SW 1271 (cell line): ENCODE measurements around the gene MUC5AC.
"Not testable (repeated sequence)": the region's sequence is repeated elsewhere in the genome, so short reads cannot be mapped to it uniquely, and the experiment has no call there.

Experiments used
- DNase-seq, 2 experiments: peaks; one replicate each; lab custom pipeline; 2025; lab: John Stamatoyannopoulos, UW

Gene MUC5AC

DNA sequence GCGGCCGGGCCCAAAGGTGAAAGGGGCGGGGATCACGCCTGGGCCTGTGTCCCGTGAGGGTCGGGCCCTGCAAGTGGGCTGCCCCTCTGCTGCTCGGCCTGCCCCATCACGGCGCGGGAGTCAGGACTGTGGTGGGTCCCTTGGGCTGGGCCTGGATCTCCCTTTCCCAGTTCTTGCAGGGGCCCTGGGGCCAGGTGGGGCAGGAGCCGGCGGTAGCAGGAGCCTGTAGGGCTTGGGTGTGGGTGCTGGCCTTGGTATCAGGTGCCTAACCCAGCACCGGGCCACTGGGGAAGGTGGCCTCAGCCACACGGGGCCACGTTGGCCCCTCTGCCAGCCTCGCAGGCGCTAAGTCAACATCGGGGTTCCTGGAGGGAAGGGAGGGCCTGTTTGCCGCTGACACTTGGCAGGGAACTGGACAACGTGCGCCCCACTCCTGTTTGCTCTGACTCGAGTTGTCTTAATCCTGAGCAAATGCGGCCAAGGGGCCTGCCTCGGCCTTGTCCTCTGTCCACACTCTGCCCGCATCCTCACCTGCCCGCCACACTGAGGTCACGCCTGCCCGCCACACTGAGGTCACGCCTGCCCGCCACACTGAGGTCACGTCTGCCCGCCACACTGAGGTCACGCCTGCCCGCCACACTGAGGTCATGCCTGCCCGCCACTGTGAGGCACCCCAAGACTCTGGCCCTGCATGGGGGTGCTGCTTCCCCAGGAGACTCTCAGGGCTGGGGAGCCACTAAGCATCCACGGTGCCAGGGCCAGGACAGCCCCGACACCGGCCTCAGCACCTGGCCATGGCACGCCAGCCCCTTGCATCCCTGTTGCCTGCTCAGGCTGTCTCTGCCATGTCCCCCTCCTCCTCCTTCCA, 50.9 kb downstream of the MUC5AC start:
- no peak for DNase-seq

DNA sequence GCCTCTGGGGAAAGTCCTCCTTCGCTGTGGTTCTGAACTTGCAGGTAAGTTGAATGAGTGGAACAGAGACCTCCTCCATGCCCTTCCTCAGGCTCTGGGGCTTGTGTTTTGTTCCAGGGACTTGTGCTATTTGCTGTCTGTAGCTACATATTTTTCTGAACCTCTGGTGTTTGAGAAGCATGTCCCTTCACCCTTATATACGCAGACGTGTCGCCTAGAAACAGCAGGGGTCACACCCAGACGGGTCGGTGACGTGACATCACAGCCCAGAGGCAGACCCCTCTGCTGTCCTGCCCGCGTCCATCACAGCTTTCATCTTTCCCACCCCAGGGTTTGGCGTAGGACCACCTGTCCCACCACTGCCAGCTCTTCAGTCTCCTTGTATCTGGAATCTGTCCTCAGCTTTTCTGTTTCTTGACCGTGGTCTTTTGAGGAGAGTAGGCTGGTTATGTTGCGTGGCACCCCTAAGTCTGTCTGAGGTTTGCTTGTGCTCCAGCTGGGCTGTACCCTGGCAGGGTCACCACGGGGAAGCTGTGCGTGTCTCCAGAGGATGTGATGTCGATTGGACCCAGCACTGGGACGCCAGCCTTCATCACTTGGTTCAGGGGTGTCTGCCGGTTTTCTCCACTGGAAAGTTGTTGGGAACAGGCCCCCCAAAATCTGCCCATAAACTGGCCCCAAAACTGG, 51.8 kb downstream of the MUC5AC start:
- no peak for DNase-seq

DNA sequence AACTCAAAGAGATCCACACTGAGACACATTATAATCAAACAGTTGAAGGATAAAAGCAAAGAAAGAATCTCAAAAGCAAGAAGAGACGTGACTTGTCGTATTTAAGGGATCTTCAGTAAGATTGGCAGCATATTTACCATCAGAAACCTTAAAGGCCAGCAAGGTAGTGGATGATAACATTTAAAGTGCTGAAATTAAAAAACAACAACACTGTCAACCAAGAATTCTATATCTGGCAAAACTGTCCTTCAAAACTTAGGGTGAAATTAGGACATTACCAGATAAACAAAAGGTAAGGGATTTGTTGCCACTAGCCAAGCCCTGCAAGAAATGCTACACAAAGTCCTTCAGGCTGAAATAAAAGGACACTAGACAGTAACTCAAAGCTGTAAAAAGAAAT, 54.1 kb downstream of the MUC5AC start:
- no peak for DNase-seq

DNA sequence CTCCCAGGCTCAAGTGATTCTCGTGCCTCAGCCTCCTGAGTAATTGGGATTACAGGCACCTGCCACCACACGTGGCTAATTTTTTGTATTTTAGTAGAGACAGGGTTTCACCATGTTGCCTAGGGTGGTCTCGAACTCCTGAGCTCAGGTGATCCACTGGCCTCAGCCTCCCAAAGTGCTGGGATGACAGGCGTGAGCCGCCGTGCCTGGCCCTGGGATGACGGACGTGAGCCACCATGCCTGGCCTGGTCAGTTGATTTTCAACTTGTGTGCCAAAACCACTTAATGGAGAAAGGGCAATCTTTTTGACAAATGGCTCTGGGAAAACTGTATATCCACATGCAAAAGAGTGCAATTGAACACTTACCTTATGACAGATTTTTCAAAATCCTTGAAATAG, 58.1 kb downstream of the MUC5AC start:
- not testable (repeated sequence) for DNase-seq

DNA sequence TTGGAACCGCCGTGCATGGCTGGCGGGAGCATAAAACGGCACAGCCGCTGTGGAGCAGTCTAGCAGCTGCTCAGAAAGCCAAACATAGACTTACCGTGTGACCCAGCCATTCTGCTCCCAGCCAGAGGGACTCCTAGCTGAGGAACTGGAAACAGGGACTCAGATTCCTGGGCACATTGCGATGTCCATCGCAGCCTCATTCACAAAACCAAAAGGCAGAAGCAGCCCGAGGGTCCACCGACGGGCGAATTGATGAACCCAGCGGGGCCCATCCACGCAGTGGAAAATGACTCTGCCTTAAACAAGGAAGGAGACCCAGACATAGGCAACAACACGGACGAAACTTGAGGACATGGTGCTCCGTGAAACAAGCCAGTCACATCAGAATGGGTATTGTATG, 59.4 kb downstream of the MUC5AC start:
- DNase-seq = no peak

DNA sequence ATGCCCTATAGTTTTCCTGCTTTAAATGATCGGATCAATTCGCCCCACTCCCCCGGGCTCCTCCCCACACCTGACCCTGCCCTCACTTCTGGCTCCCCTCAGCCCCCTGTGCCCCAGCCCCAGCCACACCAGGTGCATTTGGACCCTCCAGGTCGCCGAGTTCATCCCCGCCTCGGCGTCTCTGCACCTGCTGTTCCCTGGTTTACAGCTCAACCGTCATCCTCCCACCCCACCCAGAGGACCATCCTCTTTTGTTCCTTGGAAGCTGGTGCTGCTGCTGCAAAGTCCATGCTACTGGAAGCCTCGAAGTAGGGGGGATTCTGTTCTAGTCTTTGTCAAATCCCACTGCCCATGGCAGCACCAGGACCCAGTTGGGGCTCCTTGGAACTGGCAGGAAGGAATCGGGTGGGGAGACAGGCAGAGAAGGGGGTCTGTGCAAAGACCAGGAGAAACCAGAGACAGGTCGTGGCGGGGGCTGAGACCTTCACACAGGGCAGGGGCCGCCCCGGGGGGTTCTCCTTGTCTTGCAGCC, 60.6 kb downstream of the MUC5AC start:
- no peak for DNase-seq

DNA sequence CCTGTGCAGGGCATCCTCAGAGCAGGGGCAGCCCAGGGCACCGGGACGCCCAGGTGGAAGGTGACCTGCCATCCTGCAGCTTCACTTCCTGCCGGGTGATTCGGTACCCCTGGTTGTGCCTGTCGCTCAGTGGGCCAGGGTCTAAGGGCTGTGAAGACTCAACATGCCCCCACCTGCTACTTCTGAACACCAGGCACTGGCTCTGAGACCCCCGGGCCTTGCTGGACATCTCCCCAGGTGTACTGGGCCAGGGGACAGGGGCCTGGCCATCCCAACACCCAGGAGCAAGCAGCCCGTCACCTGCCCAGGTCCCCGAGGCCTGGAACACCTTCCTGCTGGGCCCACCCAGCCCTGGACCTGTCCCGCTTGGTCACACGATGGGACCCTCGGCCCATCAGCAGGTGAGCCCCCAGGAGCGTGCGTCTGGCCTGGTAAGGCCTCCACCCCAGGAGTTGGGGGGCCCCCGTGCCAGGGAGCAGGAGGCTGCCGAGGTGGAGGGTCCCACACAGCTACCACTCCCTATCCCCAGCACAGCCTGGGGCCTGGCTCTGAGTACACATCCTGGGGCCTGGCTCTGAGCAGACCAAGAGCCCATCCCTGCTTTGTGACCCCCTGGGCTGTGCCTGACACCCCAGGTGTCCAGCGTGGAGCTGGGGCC, 61.2 kb downstream of the MUC5AC start:
- no peak for DNase-seq

DNA sequence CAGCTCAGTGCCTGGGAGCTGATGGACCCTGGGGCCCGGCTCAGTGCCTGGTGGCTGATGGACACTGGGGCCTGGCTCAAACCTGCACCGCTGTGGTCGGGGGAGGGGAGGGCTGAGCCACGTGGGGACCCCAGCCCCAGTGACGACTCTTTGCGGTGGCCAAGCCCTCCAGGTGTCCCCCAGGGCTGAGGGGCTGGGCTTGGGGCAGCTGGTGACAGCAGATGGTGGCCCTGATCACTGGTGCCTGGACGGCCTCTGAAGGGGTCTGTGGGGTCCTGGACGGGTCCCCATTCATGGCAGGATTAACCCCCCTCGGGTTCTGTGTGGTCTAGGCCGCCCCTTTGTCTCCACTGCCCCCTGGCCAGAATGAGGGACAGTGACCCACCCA, 61.7 kb downstream of the MUC5AC start:
- DNase-seq = no peak

DNA sequence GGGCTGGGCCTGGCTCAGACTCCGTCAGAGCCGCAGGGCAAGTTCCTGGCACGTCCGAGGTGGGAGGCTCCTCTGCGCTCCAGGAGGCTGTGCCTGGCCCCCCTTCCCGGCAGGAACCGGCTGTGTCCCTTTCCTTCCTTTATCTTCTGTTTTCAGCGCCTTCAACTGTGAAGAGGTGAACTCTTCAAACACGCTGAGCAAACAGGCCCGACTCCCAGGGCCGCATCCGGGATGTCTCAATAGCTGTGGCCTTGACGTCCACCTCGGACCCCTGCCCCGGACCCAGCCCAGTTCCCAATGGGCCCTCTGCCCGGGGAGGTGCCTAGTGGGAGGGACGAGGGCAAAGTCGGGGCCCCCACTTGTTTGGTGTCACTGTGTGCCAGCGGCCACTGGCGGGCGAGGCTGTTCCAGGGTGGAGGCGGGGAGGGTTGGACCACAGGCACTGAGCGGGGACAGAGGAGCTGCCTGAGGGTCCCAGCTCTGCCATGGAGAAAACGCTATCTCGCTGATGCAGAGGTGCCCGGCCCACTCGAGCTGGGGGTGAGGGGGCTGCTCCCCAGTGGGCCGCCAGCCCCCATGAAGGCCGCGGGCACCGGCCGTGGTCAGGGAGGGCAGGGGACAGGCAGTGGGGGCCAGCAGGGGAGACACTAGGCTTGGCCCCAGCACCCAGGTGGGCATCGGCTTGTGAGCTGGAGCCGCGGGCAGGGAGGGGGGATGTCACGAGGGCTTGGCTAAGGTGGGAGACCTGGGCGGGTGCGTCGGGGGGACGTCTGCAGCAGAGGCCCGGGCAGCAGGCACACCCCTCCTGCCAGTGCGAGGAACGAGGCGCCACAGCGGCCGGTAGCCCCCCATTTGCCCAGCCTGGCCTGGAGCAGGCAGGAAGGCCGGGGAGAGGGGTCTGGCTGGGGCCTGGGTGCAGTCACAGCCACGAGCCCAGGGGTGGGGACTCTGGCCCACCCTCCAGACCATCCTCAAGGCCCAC, 62.4 kb downstream of the MUC5AC start:
- no peak for DNase-seq

DNA sequence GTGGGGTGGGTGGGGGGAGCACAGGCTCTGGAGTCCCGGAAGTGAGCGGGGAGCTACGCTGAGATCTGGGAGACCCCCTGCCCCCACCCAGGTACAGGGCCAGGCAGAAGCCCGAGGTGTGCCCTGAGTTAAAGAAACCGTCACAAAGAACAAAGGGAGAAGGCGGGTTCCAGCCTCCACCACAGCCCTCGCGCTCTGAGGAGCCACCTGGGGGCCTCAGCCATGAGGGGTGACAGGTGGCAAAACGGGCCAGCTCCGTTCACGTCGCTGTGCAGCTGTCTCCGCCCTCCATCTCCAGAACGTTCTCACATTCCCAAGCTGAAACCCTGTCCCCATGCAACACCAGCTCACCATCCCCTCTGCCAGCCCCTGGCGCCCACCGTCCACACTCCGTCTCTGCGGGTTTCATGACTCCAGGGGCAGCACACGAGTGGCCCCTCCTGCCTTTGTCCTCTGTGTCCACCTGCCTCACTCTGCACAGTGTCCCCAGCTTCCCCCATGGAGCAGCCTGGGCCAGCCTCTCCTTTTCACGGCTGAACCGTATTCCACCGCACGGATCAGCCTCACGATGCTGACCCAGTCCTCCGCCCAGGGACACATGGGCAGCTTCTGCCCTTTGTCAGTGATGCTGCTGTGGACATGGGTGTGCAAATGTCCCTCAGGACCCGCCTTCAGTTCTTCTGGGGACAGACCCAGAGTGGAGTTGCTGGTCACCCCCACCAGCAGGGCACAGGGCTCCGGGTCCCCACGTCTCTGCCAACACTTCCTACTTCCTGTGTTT, 63.4 kb downstream of the MUC5AC start:
- no peak for DNase-seq

DNA sequence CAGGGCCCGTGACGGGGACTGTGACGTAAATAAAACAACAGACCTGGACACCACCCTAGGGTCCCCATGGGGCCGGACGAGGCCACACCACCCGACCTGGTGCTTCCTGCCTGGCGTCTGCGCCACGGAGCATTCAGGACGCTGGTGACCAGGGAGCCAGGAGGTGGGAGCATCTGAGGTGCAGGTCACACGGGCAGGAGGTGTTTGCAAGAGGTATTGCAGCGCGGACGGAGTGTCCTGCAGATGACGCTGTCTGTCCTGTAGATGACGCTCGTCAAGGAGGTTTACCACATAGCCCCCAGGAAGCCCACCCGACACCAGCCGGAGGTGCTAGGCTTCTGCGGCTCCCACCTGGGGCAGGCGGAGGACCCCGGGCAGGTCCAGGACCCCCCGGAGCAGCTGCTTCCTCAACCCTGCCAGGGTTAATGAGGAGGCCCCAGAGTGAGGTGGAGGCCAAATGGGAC, 64.1 kb downstream of the MUC5AC start:
- DNase-seq = no peak

DNA sequence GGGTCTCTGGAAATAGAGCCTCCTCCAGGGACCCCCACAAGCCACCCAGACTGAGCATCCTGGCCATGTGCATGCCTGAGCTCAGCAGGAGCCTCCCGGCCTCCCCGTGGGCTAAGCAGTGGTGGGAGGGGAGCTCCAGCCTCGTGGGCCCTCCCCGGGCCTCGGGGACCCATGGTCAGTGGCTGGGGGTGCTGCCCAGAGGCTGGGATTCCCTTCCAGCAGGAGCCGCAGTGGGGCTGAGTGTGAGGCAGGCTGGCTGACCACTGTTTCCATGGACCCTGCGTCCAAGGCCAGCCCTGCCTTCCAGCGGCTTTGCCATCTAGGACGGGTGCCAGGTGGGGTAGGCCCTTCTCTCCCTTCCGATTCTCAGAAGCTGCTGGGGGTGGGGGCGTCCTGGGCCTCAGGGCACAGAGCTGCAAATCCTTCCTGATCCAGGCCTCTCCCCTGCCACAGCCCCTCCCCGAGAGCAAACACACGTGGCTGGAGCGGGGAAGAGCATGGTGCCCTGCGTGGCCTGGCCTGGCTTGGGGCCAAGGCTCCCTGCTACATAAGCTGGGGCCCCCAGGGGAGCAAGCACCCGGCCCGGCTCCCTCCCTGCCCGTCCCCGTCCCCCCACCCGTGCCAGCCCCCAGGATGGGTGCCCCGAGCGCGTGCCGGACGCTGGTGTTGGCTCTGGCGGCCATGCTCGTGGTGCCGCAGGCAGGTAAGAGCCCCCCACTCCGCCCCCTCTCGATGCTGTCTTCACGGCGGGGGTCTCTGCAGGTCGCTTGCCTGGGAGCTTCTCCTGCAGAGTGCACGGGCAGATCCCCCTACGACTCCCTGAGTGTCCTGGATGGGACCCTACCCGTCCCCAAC, 65.0 kb downstream of the MUC5AC start, which contains the start of gene MUC5B:
Gene MUC5B, plus strand, starts transcription at position 576 of the 855 bp plus-strand sequence. Its CDS starts 58 bp downstream, at position 634.
- no peak for DNase-seq

DNA sequence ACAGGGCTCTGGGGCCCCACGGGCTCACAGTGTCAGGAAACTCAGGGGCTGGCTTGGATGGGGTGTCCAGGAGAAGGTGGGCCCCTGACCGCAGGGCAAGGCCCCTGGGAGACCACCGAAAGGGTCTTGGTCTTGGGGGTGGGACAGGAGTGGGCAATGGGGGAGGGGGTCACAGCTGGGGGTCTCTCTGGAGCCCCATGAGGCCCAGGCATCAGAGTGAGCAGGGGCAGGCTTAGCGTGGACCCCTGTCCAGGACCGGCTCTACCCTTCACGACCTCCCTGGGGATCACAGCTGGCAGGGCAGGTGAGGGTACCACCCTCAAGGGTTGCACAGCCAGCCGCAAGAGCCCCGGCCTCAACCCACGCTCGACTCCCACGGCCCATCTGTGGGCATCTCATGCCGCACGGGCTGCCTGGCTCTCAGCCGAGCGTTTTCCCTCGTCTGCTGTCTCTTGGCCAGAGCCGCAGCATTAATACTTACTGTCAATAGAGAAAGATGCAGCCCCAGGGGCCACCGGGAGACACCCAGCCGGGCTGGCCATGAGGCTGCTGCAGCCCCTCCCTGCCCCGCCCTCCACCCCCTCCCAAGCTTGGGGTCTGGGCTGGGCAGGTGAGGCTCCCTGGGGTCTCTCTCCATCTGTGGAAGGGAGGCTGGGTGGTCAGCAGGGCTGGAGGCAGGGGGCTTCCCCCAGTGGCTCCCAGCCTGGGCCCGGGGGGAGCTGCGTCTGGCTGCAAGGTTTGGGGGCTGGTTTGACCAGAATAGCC, 65.8 kb downstream of the MUC5AC start:
- no peak for DNase-seq

DNA sequence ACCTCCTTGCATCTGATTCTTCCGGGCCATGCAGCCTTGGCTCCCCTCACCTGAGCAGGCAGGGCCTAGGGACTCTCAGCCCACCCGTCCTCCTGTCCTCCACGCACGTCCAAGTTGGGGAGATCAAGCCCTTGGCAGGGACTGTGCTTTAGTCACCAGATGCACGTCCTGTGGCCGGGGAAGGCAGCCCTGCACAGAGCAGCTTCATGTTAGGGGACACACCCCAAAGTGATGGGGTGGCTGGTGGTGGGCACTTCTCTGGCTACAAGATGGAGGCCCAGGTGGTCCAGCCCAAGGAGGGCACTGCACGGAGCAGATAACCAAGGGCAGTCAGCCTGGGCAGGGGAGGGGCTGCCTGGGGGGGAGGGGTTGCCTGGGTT, 66.3 kb downstream of the MUC5AC start:
- no peak for DNase-seq

DNA sequence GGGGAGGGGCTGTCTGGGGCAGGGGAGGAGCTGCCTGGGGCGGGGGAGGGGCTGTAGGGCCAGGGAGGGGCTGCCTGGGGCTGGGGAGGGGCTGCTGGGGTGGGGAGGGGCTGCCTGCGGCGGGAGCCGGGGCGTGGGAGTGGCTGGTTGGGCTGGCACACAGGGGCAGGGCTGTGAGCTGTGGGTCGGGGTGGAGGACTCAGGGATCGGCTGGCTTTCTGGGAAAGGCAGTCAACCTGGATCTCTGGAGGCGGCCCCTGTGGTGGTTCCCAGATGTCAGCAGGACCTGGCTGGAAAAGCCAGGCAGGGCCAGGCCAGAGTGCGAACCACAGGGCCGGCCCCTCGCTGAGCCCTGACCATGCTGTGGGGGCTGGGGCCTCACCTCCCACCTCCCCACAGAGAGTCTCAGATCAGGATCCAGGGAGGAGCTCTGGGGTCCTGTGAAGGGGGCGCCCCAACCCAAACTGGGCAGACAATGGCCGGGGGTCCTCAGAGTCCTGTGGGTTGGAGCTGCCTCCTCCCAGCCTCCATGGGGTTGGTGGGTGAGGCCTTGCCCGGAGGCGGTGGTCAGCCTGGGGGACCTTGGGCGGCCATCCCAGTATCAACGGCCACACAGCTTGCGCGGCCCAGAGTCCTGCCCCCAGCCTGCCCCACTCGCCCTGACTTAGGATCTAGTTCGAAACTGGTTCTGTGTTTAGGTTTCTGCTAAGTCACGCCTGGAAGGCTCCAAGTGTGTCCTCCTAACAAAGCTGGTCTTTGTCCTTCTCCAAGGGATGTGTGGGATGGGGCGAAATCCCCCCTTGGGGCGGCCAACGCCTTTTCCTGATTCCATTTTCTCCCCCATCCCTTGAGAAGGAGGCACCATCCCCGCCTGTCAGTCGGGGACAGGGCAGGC, 67.0 kb downstream of the MUC5AC start:
- no peak for DNase-seq

DNA sequence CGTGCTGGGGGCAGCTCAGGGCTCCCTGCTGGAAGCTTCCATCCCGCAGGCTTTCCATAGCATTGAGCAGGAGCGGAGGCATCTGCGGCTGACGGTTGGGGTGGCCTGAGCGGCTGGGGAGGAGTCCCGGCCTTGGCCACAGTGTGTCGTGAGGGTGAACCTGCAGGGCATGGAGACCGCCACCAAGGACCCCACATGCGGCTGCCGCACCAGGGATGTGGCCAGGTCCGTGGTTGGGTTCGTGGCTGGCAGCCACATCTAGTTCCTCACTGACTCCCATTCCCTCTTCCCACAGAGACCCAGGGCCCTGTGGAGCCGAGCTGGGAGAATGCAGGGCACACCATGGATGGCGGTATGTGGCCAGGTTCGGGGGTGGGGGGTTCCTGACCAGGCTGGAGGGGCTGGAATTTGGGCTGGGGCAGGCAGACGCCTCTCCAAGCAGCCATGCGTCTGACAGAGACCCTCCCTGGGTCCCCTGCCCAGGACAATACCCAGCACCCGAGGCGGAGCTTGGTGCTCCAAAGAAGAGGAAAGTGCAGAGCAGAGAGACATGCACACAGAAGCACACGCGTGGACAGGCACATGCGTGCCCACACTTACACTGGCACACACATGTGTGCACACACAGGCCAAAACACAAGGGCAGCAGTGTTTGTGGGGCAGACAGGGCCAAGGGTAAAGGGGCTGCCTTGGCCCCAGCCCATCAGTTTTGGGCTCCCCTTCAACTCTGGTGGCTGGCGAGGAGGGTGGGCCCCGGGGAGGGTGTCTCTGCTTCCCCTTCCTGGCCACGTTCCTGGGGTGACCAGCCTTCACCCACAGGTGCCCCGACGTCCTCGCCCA, 67.9 kb downstream of the MUC5AC start:
- DNase-seq = no peak
